Superior temporal gyrus (tissue), 1 donor: ENCODE results near the gene DHCR24.
A peak's percentile ranks its signal among the peaks of the same experiment; 100 is the strongest.

Experiments used
- DNase-seq: peaks from one replicate; pipeline ENCODE4 v3.0.0-alpha.2; 2016; ENCODE audit errors: extremely low spot score

DHCR24 gene

DNA sequence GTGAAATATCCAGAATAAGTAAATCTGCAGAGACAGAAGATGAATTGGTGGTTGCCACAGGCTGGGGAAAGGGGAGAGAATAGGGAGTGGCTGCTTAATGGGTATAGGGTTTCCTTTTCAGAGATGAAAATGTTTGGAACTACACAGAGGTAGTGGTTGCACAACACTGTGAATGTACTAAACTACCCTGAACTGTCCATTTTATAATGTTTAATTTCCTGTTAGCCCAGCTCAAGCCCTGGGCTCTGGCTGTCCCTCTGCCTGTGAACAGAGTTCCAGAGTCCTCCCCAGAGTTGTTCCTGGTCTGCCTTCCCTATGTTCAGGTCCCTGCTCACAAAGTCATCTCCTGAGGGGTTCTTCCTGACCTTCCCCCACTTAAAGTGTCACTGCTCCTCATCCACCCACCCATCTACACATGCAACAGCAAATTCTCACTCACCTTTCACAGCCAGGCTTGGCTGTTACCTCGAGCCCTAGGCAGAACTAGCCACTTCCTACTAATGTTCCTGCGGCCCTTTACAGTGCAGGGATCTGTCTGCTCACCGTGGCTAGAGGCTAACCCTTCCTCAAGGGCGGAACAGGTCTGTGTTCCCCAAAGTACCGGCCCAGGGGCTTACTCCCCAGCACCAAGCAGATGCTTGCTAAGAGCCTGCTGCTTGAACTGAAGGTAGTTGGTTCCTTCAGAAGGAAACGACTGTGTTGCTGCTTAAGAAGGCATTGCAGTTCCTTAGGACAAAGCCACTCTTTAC is 22.4 kb downstream of the DHCR24 start:
- DNase-seq = no peak

DNA sequence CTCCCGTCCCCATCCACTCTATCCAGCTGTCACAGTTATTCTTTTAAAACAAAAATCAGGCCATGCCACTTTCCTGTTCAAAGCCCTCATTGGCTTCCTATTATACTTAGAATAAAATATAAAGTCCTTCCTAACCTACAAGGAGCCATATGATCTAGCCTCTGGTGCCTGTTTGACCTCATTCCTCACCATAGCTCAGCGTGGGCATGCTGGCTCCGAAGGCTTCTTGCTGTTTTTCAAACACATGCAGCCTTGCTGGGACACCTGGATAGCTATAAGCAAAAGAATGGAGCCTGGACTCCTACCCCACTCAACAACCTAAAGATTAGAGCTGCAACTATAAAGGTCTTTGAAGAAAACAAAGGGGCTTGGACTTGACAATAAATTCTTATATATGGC is 23.7 kb downstream of the DHCR24 start:
- no peak for DNase-seq

DNA sequence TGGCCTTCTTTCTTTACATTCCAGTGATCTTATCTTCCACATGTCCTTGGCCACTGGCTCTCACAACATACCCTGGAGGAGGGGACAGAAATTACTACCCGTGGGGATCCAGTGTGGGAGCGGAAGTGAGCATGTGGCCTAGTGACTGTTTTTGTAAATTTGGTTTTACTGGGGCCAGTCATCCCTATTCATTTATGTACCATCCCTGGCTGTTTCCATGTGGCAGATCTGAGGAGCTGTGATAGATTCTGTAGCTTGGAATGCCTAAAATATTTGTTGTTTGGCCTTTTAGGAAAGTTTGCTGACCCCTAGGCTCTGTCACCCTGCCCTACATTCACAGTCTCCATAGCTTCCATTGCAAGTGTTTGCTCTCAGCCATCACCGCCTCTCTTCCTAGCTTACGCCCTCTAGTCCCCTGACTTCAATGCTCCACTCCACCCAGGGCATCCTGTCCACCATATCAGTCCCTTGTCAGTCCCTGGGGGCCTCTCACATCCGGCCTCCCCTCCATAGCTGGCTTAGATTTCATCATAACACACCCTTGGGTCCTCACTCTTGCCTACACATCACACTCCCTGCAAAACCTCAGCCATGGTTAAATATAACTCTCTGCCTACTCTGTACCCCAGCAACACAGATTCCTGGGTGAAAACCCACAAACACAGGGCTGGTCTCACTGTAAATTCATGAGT is 25.8 kb downstream of the DHCR24 start:
- no peak for DNase-seq

DNA sequence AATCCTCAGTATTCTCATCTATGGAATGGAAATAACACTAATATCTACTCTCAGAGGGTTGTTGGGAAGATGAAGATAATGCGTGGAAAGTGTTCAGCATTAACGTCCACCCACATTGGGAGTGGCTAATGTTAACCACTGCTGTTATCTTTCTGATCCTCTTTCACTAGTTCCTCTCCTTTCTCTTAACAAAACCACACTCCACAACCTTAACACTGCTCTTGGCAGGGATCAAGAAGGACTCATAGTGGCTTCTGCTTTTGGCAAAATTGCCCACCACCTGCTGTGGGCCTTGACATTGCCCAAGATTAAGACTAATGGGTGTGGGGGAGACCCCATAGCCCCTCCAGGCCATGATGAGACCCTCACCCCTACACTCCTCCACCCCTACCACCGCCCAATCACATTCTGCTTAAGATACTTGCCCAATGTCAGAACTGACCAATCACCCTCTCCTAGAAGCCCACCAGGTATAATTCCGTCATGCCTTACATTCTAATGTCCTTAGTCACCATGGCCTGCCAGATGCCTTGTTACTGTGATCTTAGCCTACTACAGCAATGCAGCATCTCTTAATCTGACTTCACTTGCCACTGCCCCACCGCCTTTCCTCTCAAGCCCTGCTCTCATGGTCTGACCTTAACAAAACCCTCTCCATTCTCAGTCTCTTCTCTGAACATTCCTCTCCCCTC is 27.1 kb downstream of the DHCR24 start:
- DNase-seq = no peak

DNA sequence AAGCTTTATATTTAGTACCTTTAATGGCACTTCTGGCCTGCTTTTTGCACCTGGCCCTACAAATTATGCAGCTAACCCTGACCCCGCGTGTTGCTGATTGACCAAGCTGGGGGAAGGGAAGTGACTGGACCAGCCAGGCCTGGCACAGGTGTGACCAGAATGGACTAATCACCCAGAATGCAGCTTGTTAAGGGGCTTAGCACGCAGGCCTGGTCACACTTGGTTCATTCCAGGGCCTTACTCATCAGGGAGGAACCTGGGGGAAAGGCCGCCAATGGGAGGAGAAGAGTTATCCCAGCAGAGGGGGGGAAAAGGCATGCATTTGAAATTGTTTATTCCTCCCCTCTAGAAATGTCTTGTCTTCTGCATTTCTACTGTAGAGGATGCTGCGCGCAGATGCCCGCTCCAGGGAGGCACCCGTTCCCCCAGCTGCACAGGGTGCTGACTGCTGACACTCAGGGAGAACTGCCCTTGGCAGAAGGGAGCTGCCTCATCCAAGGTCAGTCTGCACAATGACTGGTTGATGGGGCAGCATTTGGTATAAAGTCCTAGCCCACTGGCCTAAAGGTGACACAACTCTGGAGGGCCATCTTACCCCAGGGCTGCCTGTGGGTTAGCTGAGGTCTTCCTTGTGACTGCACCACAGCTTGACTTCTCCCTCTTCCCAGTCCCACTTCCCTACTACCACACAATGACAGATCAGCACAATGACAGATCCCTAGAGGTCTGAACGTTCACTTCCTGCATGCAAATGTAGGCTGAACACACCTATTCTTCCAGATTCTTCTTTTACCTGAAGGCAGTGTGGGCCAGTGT is 29.0 kb downstream of the DHCR24 start:
- no peak for DNase-seq

DNA sequence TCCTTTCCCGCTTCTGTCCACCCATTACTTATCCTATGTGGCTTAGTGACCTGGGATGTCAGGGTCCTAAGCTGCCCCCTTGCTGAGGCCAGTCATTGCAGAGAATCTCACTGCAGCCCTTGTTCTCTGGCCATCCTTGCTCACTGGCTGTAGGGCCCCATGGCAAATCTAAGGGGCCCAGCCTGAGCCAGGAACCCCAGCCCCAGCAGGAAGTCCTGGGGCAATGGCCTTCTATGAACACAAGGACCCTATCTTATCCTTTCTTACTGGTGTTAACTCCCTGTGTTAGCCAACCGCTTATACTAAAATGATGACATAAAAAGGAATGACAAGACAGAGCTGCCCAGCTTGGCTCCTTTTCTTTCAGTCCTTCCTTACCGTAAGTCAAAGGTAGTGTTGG is 29.9 kb downstream of the DHCR24 start:
- DNase-seq = no peak

DNA sequence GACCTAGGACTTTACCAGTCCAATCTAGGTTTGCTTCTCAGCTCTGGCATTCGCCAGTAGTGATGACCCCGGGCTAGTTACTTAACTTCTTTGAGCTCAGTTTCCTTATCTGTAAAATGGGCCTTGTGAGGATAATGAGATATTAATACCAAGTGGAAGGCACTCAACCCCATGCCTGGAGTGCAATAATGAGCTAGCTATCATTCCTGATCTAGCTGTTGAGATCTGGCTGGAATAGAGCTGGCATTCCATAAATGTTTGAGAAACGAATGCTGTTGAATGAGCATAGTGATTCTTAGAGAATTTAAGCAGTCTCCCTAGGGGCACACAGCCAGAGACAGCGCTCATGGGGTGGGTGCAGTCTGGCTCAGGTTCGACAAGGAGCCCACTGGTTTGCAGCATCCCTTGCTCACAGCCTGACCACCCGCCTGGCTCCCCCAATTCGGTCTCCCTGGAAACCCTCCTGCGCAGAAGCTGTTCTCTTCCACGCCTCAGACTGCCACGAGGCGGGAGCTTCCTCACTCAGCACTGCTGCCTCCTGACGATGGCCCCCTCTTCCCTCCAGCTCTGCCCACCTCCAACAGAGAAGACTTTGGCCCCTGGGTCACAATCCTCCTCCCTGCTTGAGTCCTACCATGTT is 32.5 kb downstream of the DHCR24 start:
- no peak for DNase-seq

DNA sequence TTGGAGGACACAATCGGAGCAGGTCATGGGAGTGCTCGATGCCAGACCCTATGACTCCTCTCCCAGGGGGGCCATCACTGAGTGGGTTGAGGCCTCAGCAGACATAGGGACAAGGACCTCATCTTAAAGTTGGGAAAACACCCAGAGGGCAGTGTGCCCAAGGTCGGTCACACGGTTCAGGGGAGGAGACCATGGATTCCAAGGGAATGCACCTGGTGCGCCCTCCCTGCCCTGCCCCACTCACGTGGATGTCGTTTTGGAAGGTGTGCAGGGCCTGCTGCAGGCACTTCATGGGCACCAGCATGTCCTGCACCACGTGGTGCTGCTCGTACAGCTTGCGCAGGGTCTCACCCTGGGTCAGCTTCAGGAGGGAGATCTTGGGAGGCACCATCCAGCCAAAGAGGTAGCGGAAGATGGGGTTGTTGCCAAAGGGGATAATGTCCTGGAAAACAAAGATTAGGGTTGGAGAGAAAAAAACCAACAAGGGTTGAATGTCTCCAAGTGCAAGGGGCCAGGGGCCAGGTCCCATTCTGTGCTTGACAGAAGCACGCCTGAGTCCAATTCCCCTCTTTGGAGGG is 33.1 kb downstream of the DHCR24 start:
- DNase-seq = no peak

DNA sequence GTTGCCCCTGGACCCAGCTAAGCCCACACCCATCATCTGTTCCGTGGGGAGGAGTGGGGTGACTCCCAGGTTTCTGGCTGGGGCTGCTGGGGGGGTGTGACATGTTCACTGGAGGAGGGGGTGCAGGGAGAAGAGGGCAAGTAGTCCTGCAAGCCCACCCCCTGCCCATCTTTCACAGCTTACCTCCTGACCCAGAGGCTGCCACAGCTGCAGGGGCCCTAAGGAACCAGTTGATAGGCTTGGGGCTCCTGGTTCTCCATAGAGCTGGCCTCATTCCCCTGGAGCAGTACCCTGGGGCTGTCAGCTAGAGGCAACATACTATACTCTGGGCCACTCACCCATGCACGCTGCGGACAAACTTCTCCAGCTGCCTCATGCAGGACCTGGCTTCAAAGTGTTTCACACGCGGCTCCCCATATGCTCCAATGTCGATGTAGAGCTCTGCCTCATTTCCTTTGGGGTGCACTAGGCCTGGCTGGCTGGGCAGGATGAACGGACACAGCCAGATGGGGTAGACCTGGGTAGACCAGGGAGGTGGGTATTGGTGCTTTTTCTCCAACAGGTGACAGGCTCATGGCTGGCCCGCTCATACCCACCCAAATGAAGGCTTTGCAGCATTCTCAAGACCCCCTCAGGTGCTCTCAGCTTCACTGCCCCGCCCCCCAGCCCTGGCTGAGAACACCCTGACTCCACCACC is 33.8 kb downstream of the DHCR24 start:
- no peak for DNase-seq

DNA sequence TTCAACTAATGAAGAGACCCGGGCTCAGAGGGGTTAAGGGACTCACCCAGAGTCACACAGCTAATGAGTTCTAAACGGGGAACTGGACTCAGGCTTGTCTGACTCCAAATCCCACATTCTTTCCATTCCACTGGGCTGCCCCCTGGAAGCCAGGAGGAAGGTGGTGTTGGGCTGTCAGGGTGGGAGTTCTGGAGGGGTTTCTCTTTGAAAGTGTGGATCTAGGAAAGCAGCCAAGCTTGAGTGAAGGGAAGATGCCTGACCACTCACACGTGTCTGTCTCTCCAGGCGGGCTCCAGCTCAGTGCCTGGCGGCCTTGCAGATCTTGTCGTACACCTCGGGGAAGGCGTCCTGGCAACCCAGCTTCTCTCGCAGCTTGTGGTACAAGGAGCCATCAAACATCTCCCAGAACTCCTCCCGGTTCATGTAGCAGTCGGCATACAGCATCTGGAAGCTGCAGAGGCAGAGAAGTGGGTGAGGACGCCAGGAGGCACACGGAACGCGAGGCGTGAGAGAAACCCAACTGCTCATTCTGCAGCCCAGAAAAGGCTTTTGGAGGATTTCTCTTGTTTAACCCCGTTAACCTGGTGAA is 35.0 kb downstream of the DHCR24 start:
- no peak for DNase-seq

DNA sequence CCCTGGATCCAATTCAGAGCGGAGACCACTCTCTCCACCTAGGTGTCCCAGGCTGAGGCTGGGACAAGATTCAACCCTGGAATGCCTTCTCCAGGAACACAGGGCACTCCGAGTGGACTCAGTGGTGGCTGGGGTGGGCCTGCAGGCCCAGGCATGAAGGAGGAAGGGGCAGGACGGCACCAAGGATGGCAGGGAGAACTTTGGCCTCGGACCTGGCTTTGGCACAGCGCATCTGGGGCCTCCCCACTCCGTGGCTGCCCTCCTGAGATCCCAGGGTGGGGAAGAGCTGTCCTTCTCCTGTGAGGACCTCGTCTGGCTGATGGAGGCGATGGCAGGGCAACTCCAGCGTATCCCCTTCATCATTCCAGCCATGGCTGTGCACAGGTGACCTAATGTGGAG is 35.6 kb downstream of the DHCR24 start:
- no peak for DNase-seq

DNA sequence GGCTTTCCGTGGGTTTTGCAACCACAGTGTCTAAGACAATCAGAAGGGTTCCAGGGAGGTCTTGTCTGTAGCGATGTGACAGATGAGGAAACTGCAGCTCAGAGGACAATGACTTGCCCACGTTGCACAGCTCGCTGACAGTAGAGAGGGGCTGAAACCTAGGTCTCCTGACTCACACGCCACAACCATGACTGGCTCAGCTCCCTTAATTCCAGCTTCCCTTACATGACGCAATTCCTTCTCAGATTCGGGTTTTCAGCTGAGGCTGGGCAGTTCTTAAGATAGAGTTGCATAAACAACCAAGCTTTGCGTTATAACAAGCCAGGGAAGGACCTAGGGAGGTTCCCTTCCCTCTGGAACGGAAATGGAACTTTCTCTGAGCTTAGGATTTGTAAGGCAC is 36.3 kb downstream of the DHCR24 start:
- DNase-seq = no peak

DNA sequence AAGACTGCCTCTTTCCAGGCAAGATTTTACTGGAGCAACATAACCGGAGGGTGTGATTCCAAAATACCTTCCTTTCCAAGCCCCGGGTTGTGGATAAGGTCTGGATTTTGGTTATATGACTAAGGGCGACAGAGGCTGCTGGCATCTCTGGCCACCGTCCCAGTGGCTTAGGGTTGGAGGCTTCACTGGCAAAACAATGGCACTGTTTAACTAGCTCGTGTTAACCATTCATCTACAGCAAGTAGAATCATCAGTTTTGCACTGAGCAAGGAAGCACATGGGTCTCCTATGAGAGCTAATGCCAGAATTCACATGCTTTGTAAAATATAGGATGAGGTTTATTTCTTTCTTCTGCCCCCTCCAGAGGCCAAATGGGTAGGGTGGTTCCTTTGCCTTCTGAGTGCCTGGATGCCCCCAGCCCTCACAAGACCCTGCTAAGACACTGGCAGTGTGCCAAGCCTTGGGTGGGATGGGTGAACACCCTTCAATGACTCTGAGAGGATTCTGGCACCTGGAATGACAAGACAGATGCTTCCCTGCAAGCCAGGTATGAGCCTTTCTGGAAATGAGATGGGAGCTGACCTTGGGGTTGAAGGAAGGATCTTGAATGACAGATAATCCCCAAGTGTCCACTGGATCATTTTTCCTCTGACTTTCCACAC is 36.8 kb downstream of the DHCR24 start:
- DNase-seq = peak; percentile 61

DNA sequence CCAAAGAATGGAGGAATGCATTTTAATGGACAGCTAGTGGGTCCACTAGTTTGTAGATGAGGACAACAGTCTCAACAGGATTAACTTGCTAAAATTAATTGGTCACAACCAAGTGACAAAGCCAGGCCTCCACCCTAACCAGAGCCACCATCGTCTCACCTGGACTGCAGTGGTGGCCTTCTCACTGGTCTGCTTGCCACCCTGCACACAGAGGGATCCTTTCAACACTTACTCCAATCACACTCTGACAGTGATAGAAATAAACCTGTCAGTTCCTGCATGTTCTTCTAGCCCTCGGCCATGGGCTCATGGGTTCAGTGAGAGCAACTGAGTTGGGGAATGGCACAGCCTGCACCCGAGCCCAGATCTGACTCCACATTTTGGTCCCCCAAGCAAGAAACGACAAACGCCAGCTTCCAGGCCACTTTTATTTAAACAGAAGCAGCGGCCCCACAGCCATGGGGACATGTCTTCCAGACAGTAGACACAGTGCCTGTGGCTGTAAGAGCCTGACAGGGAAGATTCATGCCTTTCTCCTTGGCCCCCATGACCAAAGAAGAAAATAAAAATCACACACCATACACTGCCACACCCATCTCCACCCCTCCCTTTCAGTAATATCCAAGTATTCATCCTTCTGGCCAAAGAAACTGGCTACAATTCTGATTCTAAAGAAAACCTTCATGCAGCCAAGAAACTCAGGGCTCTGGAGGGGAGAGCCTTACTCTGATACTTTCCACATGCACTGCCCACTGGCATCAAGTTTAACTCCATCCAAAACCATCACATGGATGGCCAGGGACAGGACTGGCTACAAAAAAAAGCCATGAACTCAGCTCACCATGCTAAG is 37.6 kb downstream of the DHCR24 start:
- no peak for DNase-seq

DNA sequence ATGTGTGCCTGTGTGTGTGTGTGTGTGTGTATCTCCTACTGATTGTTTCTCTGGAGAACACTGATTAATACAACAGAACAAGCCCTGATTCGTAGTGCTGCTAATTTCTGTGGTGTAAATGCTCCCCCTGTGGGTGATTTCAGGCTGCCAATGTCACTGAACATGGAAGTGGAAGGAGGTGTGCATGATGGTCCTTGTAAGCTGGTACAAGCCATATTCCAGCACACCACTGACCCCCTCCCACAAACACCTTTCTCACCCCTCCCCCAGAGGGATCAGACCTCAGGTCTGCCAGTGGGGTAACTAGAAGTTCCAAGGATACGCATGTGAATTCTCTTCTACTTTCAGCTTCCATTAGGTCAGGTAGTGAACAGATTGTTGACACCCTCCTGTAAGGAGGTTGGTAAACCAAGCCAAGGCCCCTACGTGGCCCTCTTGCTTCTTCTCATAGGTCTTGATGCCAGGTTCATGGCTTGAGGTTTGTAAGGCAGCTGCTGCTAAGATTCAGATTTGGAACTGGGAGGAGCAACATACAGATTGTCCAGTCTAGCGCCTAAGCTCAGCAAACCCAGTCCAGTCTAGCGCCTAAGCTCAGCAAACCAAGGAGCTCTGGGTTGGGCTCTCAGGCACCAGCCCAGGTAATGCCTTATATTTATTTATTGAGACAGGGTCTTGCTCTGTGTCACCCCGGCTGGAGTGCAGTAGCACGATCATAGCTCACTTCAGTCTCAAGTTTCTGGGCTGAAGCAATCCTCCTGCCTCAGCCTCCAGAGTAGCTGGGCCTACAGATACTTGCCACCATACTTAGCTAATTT is 38.7 kb downstream of the DHCR24 start:
- DNase-seq = no peak

DNA sequence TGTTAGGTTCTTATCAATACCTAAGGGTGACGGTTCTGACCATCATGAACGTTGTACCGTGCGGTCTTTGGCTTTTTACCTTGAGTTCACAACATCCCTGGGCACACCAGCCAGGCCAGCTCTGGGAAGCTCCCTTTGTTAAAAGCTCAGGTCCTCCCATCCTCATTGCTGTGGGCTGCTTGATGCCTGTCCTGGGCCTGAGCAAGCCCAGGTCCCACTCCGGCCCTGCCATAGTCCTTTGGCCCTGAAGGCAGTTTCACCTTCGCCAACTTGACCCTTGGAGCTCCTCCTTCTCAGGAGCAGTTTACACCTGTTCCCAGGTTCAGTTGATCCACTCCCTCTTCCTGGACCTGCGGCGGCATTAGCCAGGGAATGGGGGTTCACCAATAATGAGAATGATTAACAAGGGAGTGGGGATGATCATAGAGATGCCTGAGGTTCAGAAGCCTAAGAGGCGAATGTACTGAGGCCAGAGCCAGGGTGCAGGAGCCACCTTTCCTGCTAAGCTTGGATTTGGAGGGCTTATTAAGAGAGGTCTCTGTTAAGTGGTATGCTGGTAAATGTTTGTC is 40.2 kb downstream of the DHCR24 start:
- no peak for DNase-seq

DNA sequence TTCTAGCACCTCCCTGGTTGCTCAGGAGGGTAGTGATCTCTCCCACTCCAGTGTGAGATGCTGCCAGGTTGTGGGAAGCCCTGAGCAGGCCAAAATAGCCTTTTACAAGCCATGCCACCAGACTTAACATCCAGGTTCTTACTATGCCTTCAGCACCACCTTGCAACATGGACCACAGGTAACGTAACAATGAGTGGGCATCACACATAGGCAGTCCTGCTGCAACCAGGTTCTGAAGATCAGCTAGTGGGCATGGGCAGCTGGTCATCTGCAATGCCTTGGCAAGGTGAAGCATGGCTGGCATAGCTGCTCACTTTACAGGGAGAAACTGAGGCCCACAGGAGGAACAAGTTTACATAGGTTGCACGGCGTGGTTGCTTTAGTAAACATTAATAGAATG is 40.7 kb downstream of the DHCR24 start:
- no peak for DNase-seq

DNA sequence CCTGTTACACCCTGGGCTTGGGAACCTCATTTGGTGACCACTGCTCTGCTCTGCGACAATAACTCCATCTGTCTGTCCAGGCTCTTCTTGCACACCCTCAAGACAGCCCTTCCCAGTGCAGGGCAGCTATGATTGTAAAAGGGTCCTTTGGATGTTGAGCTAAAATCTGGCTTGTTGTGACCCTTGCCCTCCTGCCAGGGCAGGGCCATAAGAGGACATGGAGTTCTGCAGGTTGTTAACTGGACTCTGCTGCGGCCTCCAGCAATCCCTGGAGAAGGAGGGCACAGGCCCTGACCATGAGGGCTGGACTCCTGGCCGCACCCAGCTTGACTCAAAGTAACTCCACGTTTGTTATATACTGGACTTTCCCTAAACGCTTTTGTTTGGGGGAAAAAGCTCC is 41.2 kb downstream of the DHCR24 start:
- DNase-seq = no peak
